ENCODE data around the gene TMEM125. TPM values are rescaled to one million over a fixed set of nuclear protein-coding genes. Genes with fewer than 3 reads are reported as not detected.

Gene TMEM125
- polyA plus RNA-seq, 1 of the 3 experiments (the other 2 are of a cell fraction), result not detected

DNA sequence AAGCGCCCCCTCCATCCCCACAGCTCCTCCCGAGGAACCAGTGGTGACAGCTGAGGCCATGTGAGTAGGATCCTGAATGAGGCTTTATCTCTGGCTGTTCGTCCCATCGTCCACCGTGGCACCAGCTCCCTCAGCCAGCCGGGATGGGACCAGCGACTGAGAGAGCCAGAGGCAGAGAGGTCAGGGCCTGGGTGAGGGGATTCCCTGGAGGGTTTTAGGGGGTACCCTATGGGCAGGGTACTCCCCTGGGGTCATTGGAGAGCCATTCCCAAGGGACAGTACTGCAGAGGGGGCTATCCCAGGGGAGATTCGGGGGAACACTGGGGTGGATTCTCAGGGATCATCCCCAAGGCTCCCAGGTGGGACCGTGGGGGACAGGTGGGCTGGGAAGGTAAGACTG is 2.4 kb downstream of the TMEM125 start:
- no peak overlapping the region for H3K4me2 ChIP-seq
- H3K4me1 ChIP-seq (ENCODE audit: control insufficient read depth in 1 of 2, insufficient read depth in 2 of 2, low read depth in 1 of 2, low read length in 1 of 2), result no peaks in the 10 kb centered on the region; a peak in 1 of 4 replicates
- no peaks in the 10 kb centered on the region for H3K9me2 ChIP-seq
- no peak overlapping the region for H2AFZ ChIP-seq (ENCODE audit: low read depth)
- H3F3A ChIP-seq (replicated peaks; ENCODE audit: insufficient read depth), result no peaks in the 10 kb centered on the region
- no peak overlapping the region for H3K4me3 ChIP-seq (ENCODE audit: low read depth in 2 of 2, low read length in 1 of 2)
- no peaks in the 10 kb centered on the region for H3K79me2 ChIP-seq (ENCODE audit: insufficient read depth)
- no peak for DNase-seq
- H3K36me3 ChIP-seq (replicated peaks in 1 of 2; ENCODE audit: control insufficient read depth in 1 of 2, insufficient read depth in 2 of 2, low read length in 1 of 2), result no peaks in the 10 kb centered on the region
- CTCF ChIA-PET, result no interaction called here
- no peak for TF ChIP-seq FOSL2 (IDR thresholded peaks at IDR 0.05; ENCODE audit: borderline replicate concordance, low read depth)
- TF ChIP-seq CHD2 (IDR thresholded peaks at IDR 0.05; ENCODE audit: low read length, partially characterized antibody), result no peak
- TF ChIP-seq GATA2 (CRISPR knock-in tag; IDR thresholded peaks at IDR 0.05), result no peak
- TF ChIP-seq, protein P1, sequence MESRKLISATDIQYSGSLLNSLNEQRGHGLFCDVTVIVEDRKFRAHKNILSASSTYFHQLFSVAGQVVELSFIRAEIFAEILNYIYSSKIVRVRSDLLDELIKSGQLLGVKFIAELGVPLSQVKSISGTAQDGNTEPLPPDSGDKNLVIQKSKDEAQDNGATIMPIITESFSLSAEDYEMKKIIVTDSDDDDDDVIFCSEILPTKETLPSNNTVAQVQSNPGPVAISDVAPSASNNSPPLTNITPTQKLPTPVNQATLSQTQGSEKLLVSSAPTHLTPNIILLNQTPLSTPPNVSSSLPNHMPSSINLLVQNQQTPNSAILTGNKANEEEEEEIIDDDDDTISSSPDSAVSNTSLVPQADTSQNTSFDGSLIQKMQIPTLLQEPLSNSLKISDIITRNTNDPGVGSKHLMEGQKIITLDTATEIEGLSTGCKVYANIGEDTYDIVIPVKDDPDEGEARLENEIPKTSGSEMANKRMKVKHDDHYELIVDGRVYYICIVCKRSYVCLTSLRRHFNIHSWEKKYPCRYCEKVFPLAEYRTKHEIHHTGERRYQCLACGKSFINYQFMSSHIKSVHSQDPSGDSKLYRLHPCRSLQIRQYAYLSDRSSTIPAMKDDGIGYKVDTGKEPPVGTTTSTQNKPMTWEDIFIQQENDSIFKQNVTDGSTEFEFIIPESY (IDR thresholded peaks at IDR 0.05; ENCODE audit: borderline replicate concordance, low read depth), result no peak
- TF ChIP-seq FOXM1 (IDR thresholded peaks at IDR 0.05; ENCODE audit: low read depth), result no peak
- TF ChIP-seq, protein P2, sequence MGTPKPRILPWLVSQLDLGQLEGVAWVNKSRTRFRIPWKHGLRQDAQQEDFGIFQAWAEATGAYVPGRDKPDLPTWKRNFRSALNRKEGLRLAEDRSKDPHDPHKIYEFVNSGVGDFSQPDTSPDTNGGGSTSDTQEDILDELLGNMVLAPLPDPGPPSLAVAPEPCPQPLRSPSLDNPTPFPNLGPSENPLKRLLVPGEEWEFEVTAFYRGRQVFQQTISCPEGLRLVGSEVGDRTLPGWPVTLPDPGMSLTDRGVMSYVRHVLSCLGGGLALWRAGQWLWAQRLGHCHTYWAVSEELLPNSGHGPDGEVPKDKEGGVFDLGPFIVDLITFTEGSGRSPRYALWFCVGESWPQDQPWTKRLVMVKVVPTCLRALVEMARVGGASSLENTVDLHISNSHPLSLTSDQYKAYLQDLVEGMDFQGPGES (IDR thresholded peaks at IDR 0.05; ENCODE audit: low read depth, low read length), result no peak
- no peak for TF ChIP-seq FOXJ3 (CRISPR knock-in tag; IDR thresholded peaks at IDR 0.05)
- no peak for TF ChIP-seq RXRA (IDR thresholded peaks at IDR 0.05; ENCODE audit: borderline replicate concordance, low read depth)
- TF ChIP-seq MEF2A (IDR thresholded peaks at IDR 0.05; ENCODE audit: borderline replicate concordance, low read depth), result no peak
- no peak for TF ChIP-seq YY1 (IDR thresholded peaks at IDR 0.05; ENCODE audit: low read depth)
- TF ChIP-seq SMC3 (IDR thresholded peaks at IDR 0.05; ENCODE audit: low read depth, low read length), result no peak
- TF ChIP-seq GABPA (IDR thresholded peaks at IDR 0.05; ENCODE audit: low read depth), result no peak
- TF ChIP-seq, protein P3, sequence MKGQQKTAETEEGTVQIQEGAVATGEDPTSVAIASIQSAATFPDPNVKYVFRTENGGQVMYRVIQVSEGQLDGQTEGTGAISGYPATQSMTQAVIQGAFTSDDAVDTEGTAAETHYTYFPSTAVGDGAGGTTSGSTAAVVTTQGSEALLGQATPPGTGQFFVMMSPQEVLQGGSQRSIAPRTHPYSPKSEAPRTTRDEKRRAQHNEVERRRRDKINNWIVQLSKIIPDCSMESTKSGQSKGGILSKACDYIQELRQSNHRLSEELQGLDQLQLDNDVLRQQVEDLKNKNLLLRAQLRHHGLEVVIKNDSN (IDR thresholded peaks at IDR 0.05; ENCODE audit: borderline replicate concordance, low read depth), result no peak
- no peak for TF ChIP-seq NFIC (IDR thresholded peaks at IDR 0.05; ENCODE audit: borderline replicate concordance)
- TF ChIP-seq POLR2AphosphoS5 (IDR thresholded peaks at IDR 0.05; ENCODE audit: low read depth, low read length), result no peak
- no peak for TF ChIP-seq NRF1 (IDR thresholded peaks at IDR 0.05; ENCODE audit: low read depth, low read length)
- no peak for TF ChIP-seq RFX5 (IDR thresholded peaks at IDR 0.05; ENCODE audit: low read length)
- no peak for TF ChIP-seq RCOR1 (IDR thresholded peaks at IDR 0.05; ENCODE audit: low read length)
- no peak for TF ChIP-seq TAF1 (IDR thresholded peaks at IDR 0.05; ENCODE audit: borderline replicate concordance, low read depth, low read length)
- no peak overlapping the region for H3K27ac ChIP-seq (ENCODE audit: low read depth in 2 of 2, low read length in 1 of 2)
- WGBS (ENCODE audit: low lambda C conversion rate), result 53% methylated on average over 6 of the region's 9 CpGs
- 0 out of 2 replicates have a peak, but pooled peaks cover 6% of the 10 kb centered on the region for H3K27me3 ChIP-seq (ENCODE audit: insufficient read depth)
- H3K9ac ChIP-seq, result no peak overlapping the region
- no peaks in the 10 kb centered on the region for H4K20me1 ChIP-seq (ENCODE audit: insufficient read depth)
- no peaks in the 10 kb centered on the region for H3K9me3 ChIP-seq
- POLR2A ChIA-PET, result no interaction called here

Measured in SK-N-SH (cell line).